CD14-positive monocyte (primary cell): ENCODE data around the gene TBC1D2. TPM values are rescaled to one million over a fixed set of nuclear protein-coding genes. Genes with fewer than 3 reads are reported as not detected.

Experiments used
- DNase-seq, 3 donors: peaks; one replicate each; pipeline ENCODE4 v3.0.0-alpha.2; 2011 to 2022
- H2AFZ ChIP-seq: 2 replicates; pipeline ENCODE4 v1.6.0; 2012; ENCODE audit warnings: mild to moderate bottlenecking, low read depth, low read length, inconsistent platforms; ENCODE audit not compliant: insufficient read depth, poor library complexity, severe bottlenecking
- H3K27ac ChIP-seq, 2 donors: 1 replicate in 1 of 2; 2 replicates in 1 of 2; pipeline ENCODE4 v1.5.1; 2012 to 2013; ENCODE audit warnings: low read length in 2 of 2, control low read depth in 1 of 2, inconsistent platforms in 1 of 2, low read depth in 1 of 2, mild to moderate bottlenecking in 1 of 2
- H3K27me3 ChIP-seq, 2 donors: one replicate each; pipeline versions ENCODE4 v1.6.0 to v1.6.1; 2011 to 2013; ENCODE audit warnings: low read length in 2 of 2; ENCODE audit not compliant: control insufficient read depth in 2 of 2, insufficient read depth in 2 of 2
- H3K36me3 ChIP-seq, 2 donors: replicated peaks in 1 of 2; 1 replicate in 1 of 2; 2 replicates in 1 of 2; pipeline versions ENCODE4 v1.5.1 to v1.6.1; 2012 to 2013; ENCODE audit warnings: low read length in 2 of 2, control low read depth in 1 of 2, inconsistent platforms in 1 of 2, mild to moderate bottlenecking in 1 of 2; ENCODE audit not compliant: insufficient read depth in 2 of 2, control insufficient read depth in 1 of 2
- H3K4me1 ChIP-seq, 2 donors: 1 replicate in 1 of 2; 2 replicates in 1 of 2; pipeline versions ENCODE4 v1.5.1 to v1.6.1; 2012 to 2013; ENCODE audit warnings: low read length in 2 of 2, control low read depth in 1 of 2, inconsistent platforms in 1 of 2, mild to moderate bottlenecking in 1 of 2, moderate library complexity in 1 of 2; ENCODE audit not compliant: insufficient read depth in 2 of 2, control insufficient read depth in 1 of 2
- H3K4me2 ChIP-seq: replicated peaks from 2 replicates; pipeline ENCODE3; 2012; ENCODE audit warnings: low read length, moderate library complexity, mild to moderate bottlenecking; ENCODE audit not compliant: poor library complexity, severe bottlenecking; ENCODE audit errors: extremely low read depth
- H3K4me3 ChIP-seq, 3 experiments: fragments of 200-600 bp in 1 of 3; sonication (generic) in 1 of 3; replicated peaks in 1 of 3; 1 replicate in 2 of 3; 2 replicates in 1 of 3; pipeline ENCODE4 v1.5.1; 2011 to 2013; ENCODE audit warnings: low read length in 3 of 3, mild to moderate bottlenecking in 3 of 3, control low read depth in 2 of 3, low read depth in 2 of 3, inconsistent platforms in 1 of 3, moderate library complexity in 1 of 3
- H3K79me2 ChIP-seq: 2 replicates; pipeline ENCODE4 v1.6.0; 2012; ENCODE audit warnings: mild to moderate bottlenecking, control low read depth, inconsistent platforms, low read length, moderate library complexity; ENCODE audit not compliant: insufficient read depth
- H3K9ac ChIP-seq: 2 replicates; pipeline ENCODE4 v1.6.0; 2017; ENCODE audit warnings: low read length, mild to moderate bottlenecking; ENCODE audit not compliant: insufficient read depth, poor library complexity, severe bottlenecking
- H3K9me3 ChIP-seq, 2 donors: replicated peaks in 1 of 2; 1 replicate in 1 of 2; 2 replicates in 1 of 2; pipeline versions ENCODE4 v1.5.1 to v1.6.1; 2012 to 2013; ENCODE audit warnings: low read length in 2 of 2, control low read depth in 1 of 2; ENCODE audit not compliant: control insufficient read depth in 1 of 2, insufficient read depth in 1 of 2
- H4K20me1 ChIP-seq: 2 replicates; pipeline ENCODE4 v1.6.0; 2012; ENCODE audit warnings: mild to moderate bottlenecking, low read length, control low read depth, moderate library complexity; ENCODE audit not compliant: insufficient read depth
- H3K27ac Mint-ChIP-seq, 7 donors: one replicate each; pipeline ENCODE4 v1.8.0; 2020; ENCODE audit warnings: mild to moderate bottlenecking in 7 of 7, mixed read lengths in 7 of 7, moderate library complexity in 6 of 7, inconsistent platforms in 2 of 7
- H3K27me3 Mint-ChIP-seq, 3 donors: one replicate each; pipeline ENCODE4 v1.8.0; 2021 to 2022; ENCODE audit warnings: low read depth in 3 of 3, mild to moderate bottlenecking in 3 of 3, mixed read lengths in 3 of 3, moderate library complexity in 3 of 3, inconsistent platforms in 1 of 3
- H3K36me3 Mint-ChIP-seq, 2 donors: one replicate each; pipeline ENCODE4 v1.8.0; 2020; ENCODE audit warnings: mixed read lengths in 2 of 2, inconsistent platforms in 1 of 2, mild to moderate bottlenecking in 1 of 2
- H3K4me1 Mint-ChIP-seq: one replicate; pipeline ENCODE4 v1.8.0; 2020; ENCODE audit warnings: mild to moderate bottlenecking, mixed read lengths
- H3K4me3 Mint-ChIP-seq, 2 donors: one replicate each; pipeline ENCODE4 v1.8.0; 2020; ENCODE audit warnings: mild to moderate bottlenecking in 2 of 2, mixed read lengths in 2 of 2, moderate library complexity in 1 of 2
- H3K9me3 Mint-ChIP-seq, 7 donors: one replicate each; pipeline ENCODE4 v1.8.0; 2020 to 2022; ENCODE audit warnings: mixed read lengths in 7 of 7, mild to moderate bottlenecking in 6 of 7, moderate library complexity in 6 of 7, inconsistent platforms in 2 of 7
- CTCF ChIP-seq: fragments of 200-600 bp; IDR thresholded peaks from one replicate; pipeline ENCODE4 v1.8.0; 2022; ENCODE audit warnings: antibody characterized with exemption, mild to moderate bottlenecking
- WGBS: methylation state at CpG from one replicate; pipeline ENCODE4 v1.1.5; 2013; ENCODE audit warnings: missing lambda C conversion rate; ENCODE audit not compliant: insufficient coverage; 5-methylcytosine and 5-hydroxymethylcytosine counted together
- intact Hi-C, 2 donors: fragments of 100-400 bp; cut with micrococcal nuclease; formaldehyde crosslinking; loops; one replicate each; pipeline versions ENCODE4 v1.15.0 to v1.15.1; 2023
- polyA plus RNA-seq, 3 donors: library from polyadenylated mRNA; depleted of rRNA in 1 of 3; unstranded in 2 of 3; stranded (reverse) in 1 of 3; fragments of 300-500 nt in 2 of 3; fragments of >200 nt in 1 of 3; fragmentation: Illumina TruSeq in 2 of 3; gene quantifications; 1 replicate in 2 of 3; 2 replicates in 1 of 3; pipeline ENCODE4 v1.2.3, GENCODE V29; 2012 to 2021

TBC1D2 gene
- polyA plus RNA-seq, 3 donors = 23.2 to 55.7 (median 34.4) TPM

DNA sequence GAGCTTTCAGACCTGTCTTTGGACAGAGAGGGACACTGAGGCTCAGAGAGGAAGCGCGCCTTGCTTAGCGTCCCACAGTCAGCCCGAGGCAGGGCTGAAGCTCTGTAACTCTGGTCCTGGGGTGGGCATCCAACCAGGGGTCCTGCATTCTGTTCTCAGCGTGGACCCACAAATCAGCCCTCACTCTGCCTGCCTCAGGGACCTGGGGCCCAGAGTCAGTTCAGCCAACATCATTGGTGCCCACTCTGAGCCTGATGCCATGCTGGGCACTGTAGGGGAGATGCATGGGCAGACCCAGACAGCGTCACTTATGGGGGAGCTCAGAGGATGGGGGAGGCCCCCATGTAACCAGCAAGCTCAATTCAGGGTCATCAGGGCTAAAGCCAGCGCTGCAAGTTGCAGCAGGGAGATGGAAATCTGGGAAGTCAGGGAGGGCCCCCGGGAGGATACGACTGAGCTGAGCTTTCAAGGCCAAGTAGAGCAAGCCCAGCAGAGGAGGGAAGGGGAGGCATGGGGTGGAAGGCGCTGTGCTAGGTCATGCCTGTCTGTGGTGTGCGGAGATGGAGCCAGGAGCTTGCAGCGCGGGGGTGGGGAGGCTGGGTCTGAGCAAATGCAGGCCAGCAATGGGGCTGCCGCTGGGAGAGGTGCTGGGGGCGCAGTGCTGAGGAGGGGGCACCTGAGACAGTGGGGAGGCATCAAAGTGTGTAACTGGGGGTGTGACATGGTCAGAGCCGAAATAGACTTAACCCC lies 84.1 kb downstream of the TBC1D2 start:
- no peak overlapping the region for H3K4me2 ChIP-seq
- H4K20me1 ChIP-seq = no peaks in the 10 kb centered on the region
- Mint-ChIP-seq H3K27ac (peak overlapping the region in 3 of 7 donors; percentile 1 to 57 (median 37)), H3K36me3 (peaks cover 12 to 25% of the 10 kb centered on the region in 2 donors), H3K9me3 (peaks cover 0 to 2% (median 0%) of the 10 kb centered on the region in 7 donors), H3K4me1 (peaks cover 49% of the 10 kb centered on the region), H3K4me3 (no peak overlapping the region), H3K27me3 (peaks cover 0 to 2% (median 1%) of the 10 kb centered on the region in 3 donors)
- H3K9ac ChIP-seq = no peak overlapping the region
- peaks cover 27 to 28% of the 10 kb centered on the region in 2 donors for H3K4me1 ChIP-seq
- intact Hi-C loops = no loop called here
- H3K27ac ChIP-seq = no peak overlapping the region
- H3K79me2 ChIP-seq = peaks cover 2% of the 10 kb centered on the region
- H3K27me3 ChIP-seq = no peaks in the 10 kb centered on the region
- no peak overlapping the region for H2AFZ ChIP-seq
- H3K36me3 ChIP-seq = no peaks in the 10 kb centered on the region
- WGBS = 96% methylated on average over 16 of the region's 16 CpGs
- H3K4me3 ChIP-seq = no peak overlapping the region
- no peak for DNase-seq
- no peaks in the 10 kb centered on the region for H3K9me3 ChIP-seq
- TF ChIP-seq CTCF = no peak

DNA sequence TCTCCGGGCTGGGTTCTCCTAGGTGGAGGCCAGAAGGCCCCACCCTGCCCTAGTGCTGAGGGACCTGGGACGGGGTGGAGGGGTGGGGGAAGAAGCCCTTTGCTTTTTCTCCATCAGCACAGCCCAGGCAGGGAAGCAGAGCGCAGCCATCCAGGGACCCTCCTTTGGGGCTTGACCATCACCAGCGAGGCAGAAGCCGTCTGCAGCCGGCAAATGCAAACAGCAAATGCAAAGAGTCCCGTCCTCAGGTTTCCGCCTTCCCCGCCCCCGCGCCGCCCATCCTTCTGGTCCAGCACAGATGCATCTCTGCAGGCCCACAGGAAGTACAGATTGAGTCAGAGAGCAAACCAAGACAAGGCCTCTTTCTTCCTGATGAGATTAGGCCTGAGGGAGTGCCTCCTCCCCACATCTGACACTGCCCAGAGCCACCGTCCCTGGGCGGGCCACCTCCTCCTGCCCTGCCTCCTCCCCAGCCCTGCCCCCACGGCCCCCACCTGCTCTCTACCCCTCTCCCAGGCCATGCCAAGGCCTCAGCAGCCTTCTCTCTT lies 86.4 kb downstream of the TBC1D2 start:
- Histone ChIP-seq H3K4me1 (peaks cover 27% of the 10 kb centered on the region in 2 donors), H3K4me2 (no peak overlapping the region), H3K79me2 (peaks cover 11% of the 10 kb centered on the region), H3K36me3 (no peaks in the 10 kb centered on the region), H3K27ac (peak overlapping the region in 1 of 2 donors; percentile 31), H3K9ac (peak overlapping the region; percentile 27), H3K27me3 (no peaks in the 10 kb centered on the region), H2AFZ (no peak overlapping the region), H3K9me3 (no peaks in the 10 kb centered on the region), H4K20me1 (no peaks in the 10 kb centered on the region), H3K4me3 (no peak overlapping the region)
- Mint-ChIP-seq H3K4me1 (peaks cover 53% of the 10 kb centered on the region), H3K27me3 (peaks cover 0 to 2% (median 1%) of the 10 kb centered on the region in 3 donors), H3K4me3 (no peak overlapping the region), H3K27ac (peak overlapping the region; percentile 5 to 68 (median 65)), H3K9me3 (peaks cover 0 to 2% (median 0%) of the 10 kb centered on the region in 7 donors), H3K36me3 (peaks cover 7 to 25% of the 10 kb centered on the region in 2 donors)
- TF ChIP-seq CTCF = no peak
- 73% methylated on average over 12 of the region's 15 CpGs for WGBS
- intact Hi-C loops = no loop called here
- DNase-seq = no peak
